MM.1S (cell line): ENCODE results near the gene TMEM187.

ENCODE experiments used
- CTCF ChIP-seq: fragments of 300-600 bp; sonication (generic); IDR thresholded peaks from 2 replicates; pipeline ENCODE4 v1.5.1; 2016; ENCODE audit warnings: antibody characterized with exemption, low read length, mixed read lengths
- EZH2 ChIP-seq: fragments of 300-600 bp; sonication (generic); optimal IDR thresholded peaks from 2 replicates; pipeline ENCODE3; 2017; ENCODE audit warnings: low read depth, mild to moderate bottlenecking, antibody characterized with exemption, low read length, mixed read lengths

GRCh38 chrX:153966283-153966688 lies 6.3 kb upstream of the TMEM187 start:
- no peak for TF ChIP-seq CTCF
- TF ChIP-seq EZH2: no peak
